ENCODE measurements around the gene TLR3.
"Not testable (repeated sequence)": the region's sequence is repeated elsewhere in the genome, so short reads cannot be mapped to it uniquely, and the experiment has no call there.

TLR3 gene

GRCh38 chr4:186050135-186050534, 18.8 kb upstream of the TLR3 start:
- DNase-seq: not testable (repeated sequence)

DNA sequence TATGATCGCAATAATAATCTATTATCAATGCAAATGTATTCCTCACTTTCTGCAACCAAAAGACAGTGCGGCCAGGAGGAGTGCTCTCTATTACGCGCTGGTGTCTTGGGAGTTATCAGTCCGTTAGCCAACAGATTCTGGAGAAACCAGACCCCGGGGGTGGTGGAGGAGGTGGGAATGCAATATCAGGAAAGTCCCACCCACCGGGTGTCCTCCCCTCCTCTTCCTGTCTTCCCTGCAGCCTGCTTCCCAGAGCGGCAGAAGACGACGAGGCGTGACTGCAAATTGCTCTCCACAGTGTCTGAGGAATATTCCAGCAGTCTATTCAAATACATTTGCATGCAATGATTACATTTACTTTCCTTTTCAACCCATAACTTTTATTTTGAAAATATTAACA, 17.9 kb upstream of the TLR3 start:
- DNase-seq: no peak

DNA sequence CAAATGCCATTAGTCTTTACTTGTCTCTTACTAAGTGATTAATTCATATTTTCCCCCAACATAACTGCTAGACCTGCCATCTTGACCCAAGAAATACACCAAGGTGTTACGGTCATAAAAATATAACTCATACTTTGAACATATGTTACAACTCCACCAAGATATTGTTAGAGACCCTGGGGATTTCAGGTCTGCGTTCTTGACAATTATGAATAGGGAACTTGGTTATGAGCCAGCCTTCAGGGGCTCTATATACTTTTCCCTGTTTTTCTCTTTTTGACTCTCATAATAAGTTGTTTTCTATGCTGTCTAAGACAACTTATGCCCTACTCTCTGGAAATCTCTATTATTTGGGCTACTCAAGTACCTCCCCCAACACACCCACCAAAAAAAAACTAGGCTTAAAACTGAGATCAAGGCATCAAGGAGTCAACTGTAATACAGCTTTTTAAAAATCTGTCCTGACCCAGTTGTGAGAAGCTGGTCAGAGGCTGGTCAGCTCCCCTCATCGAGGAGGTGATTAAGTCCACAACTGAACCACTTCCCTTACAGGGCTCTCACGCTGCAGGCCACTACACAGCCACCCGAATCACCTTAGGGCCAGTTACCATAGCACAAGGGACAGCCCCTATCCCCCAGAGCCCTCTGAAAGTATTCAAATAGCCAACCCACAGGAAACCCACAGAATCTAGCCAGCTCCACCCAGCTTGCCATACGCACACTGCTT, 10.5 kb upstream of the TLR3 start:
- no peak for DNase-seq

GRCh38 chr4:186058980-186059316, 10.0 kb upstream of the TLR3 start:
- DNase-seq: no peak

GRCh38 chr4:186061921-186062320, 7.0 kb upstream of the TLR3 start:
- no peak for DNase-seq

DNA sequence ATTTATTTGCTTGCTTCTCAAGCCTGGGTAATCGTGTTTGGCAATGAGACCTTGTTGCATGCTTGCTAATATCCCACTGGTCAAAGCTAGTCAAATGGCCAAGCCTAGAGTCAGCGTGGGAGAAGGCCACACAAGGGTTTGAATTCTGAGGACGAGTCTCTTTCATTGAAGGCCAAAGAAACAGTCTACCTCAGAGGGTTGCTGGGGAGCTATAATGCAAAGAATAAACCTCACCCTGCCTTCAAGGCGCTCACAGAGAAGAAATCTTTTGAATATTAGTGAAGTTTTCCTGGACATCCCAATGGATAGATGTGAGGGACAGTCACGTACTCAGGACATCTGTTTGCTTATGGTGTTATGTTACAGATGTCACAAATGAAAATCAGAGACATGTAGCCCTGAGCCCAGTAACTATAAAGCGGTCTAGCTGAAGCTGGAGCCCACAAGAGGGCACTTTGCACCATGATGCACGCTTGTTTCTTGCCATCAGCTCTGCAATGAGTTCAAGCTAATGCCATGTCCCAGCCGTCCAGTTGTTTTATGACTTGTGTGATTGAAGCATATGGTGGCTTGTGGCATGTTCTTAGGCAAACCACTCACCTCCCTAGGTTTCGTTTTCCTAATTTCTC, 1.1 kb upstream of the TLR3 start:
- peak; percentile 82 for DNase-seq

- no peak for DNase-seq
Measured at GRCh38 chr4:186069729-186070128, 773 bp downstream of the TLR3 start.

DNA sequence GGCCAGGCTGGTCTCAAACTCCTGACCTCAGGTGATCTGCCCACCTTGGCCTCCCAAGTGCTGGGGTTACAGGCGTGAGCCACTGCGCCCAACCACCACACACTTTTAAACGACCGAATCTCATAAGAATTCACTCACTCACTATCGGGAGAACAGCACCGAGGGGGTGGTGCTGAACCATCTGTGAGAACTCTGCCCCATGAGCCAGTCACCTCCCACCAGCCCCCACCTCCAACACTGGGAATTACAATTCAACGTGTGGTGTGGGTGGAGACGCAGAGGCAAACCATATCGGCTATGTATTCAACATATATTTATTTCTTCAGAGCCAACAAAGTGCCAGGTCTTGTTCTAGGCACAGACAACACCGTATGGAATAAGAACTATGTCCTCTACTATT, 3.6 kb downstream of the TLR3 start:
- DNase-seq: no peak

GRCh38 chr4:186074189-186074588, 5.2 kb downstream of the TLR3 start:
- peak; percentile 34 for DNase-seq

GRCh38 chr4:186078981-186079638, 10.2 kb downstream of the TLR3 start:
- DNase-seq: no peak

DNA sequence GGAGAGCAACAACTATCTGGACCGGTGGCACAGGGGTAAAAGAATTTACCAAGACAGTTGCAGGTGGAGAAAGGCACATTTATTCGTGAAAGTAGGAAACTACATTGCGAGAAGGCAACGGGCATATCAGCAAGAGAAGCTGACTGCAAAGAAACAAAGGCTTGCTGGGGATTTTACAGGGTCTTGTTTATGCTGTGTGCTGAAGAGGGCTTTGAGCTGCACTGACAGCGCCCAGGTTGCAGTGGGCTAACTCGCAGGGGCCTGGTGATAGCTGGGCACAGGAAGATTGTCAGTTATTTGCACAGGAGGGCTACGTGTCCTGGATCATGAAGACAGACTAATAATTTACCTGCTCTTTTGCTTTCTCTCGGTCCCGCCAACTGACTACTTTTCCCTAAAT, 10.7 kb downstream of the TLR3 start:
- no peak for DNase-seq

DNA sequence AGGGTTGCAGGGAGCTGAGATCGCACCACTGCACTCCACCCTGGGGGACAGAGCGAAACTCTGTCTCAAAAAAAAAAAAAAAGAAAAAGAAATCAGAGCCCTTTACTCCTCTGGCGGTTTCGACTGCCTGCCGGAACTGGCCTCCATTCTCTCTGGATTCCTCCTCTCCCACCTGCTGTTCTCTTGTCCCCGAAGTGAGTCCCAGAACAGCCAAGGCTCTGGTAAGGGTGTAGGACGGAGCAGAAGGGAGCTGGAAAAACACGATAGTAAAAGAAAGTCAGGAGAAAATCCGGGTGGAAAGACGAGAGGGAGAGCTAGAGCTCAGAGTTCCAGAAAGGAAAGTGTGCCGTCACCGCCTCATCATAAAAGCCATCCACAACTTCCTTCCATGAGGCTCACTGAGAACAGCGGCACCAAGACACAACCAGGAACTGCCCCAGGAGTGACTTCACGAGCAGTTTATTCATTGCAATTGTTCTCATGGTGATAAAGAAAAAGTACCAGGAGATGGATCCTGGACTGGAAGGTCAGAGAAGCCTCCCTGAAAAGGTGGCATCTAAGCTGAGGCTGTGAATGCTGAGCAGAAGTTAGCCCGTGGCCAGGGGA, 12.3 kb downstream of the TLR3 start:
- DNase-seq: no peak

GRCh38 chr4:186082221-186082620, 13.3 kb downstream of the TLR3 start:
- no peak for DNase-seq

GRCh38 chr4:186088523-186088922, 19.6 kb downstream of the TLR3 start:
- DNase-seq: no peak

DNA sequence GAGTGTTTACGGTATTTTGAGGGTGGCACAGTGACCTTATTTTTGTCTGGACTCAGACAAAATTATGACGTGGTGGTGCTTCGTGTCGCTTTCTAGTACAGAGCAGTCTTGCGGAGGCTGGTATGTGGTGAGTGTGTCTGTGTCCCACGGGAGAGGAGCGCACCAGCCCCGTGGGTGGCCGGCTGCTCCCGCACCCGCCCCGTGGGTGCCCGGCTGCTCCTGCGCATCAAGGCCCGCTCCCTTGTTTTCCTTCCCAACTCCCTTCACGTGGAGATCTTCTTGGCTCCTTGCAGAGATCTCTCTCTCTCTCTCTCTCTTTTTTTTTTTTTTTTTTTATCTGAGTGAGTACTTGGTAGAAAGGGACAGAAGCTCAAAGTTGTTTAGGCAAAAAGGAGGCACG, 23.3 kb downstream of the TLR3 start:
- DNase-seq: no peak

DNA sequence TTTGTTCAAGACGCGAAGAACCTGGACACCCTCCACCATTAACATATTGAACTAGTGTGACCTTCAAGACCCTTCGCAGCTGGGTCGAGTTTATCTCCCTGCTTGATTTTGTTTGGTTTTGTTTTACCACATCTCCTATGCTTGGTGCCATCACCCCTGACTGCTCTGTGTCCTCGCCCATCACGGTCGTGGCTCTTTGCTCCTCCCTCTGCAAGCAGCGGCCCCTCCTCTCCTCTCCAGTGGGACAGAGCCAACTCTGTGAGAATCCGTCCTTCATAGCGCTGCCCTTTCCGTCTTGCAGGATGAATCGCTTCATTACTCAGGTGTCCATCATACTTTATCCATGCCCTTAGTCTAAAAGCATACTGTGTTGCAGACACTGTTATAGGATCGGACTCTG, 26.4 kb downstream of the TLR3 start:
- DNase-seq: no peak

DNA sequence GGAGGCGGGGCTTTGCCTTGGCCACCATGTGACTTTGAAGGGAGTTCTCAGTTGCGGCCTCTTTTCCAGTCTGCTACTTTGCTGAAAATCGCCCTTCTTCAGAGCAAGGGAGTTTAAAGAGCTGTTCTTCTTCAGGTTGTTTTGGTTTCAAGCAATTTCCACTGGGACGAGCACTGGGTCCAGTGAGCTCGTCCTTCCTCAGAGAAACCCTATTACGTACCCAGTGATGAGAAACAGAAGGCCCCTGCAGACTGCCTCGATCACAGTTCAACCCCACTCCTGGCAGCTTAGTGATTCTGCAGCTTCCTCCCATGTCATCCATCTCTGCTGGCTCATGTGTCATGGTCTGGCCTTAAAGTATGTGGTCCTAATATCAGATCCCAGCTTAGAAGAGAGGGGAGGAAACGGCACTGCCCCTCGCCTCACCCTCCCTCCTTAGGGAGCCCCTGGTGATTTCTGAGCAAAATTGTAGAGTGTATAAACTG, 27.8 kb downstream of the TLR3 start:
- DNase-seq: no peak

DNA sequence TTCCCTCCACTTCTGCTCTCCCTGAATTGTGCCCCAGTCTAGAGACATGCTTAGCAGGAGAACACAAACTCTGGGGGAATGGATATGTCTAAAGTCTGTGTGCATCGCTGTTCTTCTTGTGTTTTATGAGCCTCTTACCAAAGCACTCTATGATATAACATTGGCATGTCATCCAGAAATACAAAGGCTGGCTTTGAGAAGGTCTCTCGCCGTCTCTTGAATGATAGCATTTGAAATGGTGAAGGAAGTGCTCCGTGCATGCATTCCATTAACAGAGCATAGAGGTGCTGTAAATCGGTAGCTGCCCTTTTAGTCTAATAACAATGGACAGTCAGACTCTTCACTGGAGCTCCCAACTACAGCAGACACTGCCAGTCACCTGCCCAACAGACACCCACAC, 28.4 kb downstream of the TLR3 start:
- DNase-seq: no peak

DNA sequence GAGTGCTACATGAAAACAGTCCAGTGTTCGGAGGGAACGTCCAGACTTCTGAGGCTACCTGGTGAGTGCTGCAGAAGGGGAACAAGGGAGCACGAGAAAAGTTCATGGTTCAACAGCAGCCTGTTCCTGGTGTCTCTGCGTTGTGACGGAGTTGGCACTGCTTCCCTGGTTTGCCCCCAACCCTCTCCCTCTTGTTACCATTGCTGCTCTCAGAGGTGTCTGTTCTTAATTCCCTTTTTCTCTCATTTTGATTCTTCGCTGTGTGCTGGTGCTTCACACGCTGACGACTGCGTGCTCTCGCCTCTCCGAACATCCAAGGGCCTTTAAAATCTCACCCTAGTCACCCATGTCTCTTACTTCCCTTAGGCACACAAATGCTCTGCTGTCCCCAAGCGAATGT, 34.0 kb downstream of the TLR3 start:
- DNase-seq: no peak

GRCh38 chr4:186104114-186104889, 35.3 kb downstream of the TLR3 start, which contains the start of gene FAM149A:
TSS of gene FAM149A (plus strand) at chr4:186104704.
- peak; percentile 36 for DNase-seq

DNA sequence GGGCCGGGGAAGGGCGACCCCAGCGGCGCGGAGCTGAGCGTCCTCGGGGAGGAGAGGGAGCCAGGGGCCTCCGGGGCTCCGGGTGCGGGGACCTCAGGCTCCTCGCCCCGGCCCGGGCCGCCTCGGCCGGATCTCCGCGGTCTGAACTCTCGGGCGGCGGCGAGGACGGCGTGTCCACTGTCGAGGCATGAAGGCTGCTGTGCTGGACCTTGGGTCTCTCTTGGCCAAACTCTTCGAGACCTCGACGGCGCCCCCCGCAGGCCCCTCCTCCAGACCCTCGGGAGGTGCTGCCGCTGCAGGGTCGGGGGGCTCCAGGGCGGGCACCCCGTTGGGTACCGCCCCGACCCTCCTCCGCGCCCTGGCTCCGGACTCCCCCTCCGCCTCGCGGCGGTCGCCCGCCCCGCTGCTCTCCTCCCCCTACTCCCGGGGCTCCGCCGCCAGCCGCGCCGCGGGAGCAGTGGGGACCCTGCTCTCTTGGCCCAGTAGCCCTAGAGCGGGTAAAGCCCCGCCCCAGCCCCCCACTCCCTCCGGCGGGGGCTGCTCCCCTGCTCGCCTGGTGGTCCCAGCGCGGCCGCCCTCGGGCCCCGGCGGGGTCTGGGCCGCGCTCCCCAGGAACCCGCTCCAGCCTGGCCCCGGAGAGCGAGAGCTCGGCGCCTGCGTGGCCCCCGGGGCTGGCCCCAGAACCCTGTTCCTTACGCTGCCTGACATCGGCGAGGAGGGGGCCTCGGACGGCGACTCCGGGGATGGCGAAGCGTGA, 36.1 kb downstream of the TLR3 start:
- DNase-seq: no peak

GRCh38 chr4:186105647-186106321, 36.8 kb downstream of the TLR3 start:
- no peak for DNase-seq
